Fibroblast of pulmonary artery (primary cell): ENCODE data around the gene CACNB4.
"Not testable (repeated sequence)": the region's sequence is repeated elsewhere in the genome, so short reads cannot be mapped to it uniquely, and the experiment has no call there.

Experiments used
- DNase-seq: peaks from one replicate; pipeline ENCODE4 v3.0.0-alpha.2; 2010; ENCODE audit warnings: low read depth
- H3K4me3 ChIP-seq: replicated peaks from 2 replicates; pipeline ENCODE4 v1.5.1; 2011; ENCODE audit warnings: low read depth, mild to moderate bottlenecking, control low read depth, low read length, moderate library complexity
- CTCF ChIP-seq: IDR thresholded peaks from 2 replicates; pipeline ENCODE4 v1.5.1; 2011; ENCODE audit warnings: mild to moderate bottlenecking, control low read depth, low read length, inconsistent platforms; ENCODE audit errors: missing control alignments

Gene CACNB4

DNA sequence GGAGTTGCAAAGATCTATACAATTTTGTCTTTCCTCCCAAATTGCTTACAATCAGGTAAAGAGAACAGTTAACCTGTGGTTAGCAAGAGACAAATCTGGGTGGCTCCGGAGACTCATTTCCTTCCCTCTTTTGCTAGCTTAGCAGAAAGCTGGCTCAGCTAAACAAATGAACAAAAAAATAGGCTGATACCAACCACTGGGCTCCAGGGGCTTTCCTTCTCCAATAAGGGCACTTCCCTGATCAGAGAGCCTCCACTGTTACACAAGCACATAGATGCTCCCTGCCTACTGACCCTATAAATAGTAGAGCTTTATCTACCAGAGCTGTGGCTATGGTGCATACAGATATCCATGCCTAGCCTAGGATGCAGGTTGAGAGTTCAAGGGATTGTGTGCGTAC, 180.5 kb downstream of the CACNB4 start:
- H3K4me3 ChIP-seq, result no peak overlapping the region
- TF ChIP-seq CTCF, result no peak
- no peak for DNase-seq

- no peak for TF ChIP-seq CTCF
- no peak overlapping the region for H3K4me3 ChIP-seq
- no peak for DNase-seq
Observed at GRCh38 chr2:151916632-151917031, 182.2 kb downstream of the CACNB4 start.

DNA sequence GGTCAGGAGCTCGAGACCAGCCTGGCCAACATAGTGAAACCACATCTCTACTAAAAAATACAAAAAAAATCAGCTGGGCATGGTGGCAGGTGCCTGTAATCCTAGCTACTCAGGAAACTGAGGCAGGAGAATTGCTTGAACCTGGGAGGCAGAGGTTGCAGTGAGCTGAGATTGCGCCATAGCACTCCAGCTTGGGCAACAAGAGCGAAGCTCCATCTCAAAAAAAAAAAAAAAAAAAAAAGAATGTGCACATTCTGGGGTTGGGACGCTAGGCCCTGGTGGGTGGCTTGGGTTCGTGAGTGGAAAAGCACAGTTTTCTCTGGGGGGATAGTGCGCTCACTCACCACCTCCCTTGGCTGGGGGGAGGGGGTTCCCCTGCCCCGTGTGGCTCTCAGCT, 183.2 kb downstream of the CACNB4 start:
- not testable (repeated sequence) for H3K4me3 ChIP-seq, DNase-seq

DNA sequence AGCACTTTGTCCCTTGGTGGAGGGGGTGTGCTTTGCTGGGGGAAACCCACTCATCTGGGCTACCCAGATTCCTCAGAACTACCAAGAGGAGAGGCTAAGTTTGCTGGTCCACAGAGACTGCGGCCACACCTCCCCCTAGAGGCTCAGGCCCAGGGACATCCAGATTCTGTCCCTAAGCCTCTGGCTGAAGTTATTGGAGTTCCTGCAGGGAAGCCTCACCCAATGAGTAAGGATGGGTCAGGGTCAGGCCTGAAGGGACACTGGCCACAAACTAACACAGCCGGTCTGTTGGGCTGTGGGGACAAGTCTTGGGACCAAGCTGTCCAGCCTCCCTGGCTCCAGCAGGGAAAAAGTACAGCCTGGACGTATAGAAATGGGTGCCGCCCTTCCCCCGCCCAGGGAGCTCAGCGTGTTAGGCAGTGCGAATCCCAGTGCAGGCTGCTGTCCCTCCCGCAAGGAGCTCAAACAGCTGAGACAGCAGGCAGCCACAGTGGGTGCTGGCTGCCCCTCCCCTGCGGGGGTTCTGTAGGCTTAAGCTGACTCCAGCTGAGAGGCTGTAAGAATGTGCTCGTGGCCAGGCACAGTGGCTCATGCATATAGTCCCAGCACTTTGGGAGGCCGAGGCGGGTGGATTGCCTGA, 183.7 kb downstream of the CACNB4 start:
- no peak for DNase-seq
- no peak for TF ChIP-seq CTCF
- H3K4me3 ChIP-seq, result no peak overlapping the region

- peak; percentile 8 for DNase-seq
- H3K4me3 ChIP-seq, result no peak overlapping the region
- TF ChIP-seq CTCF, result no peak
Observed at GRCh38 chr2:151908204-151908882, 190.5 kb downstream of the CACNB4 start.

DNA sequence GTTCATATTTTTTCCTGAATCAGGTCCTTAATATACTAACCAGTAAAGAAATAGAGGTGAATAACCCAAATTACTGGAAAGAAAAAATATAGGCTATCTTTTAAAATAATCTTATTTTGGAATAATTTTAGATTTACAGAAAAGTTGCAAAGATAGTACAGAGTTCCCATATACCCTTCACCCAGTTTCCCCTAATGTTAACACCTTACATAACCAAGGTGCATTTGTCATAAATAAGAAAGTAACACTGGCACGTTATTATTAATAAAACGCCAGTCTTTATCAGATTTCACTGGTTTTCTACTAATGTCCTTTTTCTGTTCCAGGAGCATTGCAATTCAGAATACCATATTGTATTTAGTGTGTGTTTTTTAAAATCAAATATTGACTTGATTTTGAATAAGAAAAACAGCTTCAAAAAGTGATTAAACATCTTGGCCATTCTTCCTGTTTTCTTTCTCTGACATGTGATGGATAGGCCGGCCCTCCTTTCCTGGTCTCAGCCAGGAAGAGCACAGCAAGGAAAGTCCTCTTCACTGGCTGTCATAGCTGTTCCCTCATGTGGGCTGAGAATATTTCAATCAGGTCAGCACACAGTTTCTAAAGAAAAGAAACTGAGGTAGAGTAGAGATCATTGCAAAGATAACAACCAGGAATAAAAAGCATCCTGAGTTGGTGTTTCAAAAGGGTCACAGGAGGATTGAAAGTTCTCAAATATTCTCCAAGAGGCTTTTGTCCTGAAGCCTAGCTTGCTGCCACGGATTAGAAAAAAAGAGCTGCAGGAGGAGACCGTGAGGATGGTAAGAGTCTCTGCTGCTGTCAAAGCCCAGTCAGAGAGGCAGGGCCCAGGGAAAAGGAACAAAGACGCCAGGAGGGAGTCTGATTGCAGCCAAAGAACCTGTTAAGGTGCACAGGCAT, 191.3 kb downstream of the CACNB4 start:
- TF ChIP-seq CTCF, result no peak
- DNase-seq, result no peak
- no peak overlapping the region for H3K4me3 ChIP-seq

DNA sequence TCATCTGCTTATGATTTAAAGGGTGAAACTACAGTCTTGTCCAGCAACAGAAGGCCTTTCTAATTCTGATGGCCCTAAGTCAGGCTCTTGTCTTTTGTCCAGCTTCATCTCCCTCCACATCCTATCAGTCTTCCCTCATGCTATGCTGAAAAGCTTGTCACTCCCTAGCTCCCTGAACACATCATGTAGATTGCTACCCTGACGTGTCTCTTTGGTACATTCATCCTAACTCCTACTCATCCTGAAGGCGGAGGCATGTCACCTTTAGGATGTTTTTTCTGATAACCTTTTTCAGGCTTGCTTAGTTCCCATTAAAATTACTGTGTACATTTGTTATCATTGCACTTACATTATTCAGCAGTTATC, 192.2 kb downstream of the CACNB4 start:
- no peak for DNase-seq
- H3K4me3 ChIP-seq, result no peak overlapping the region
- TF ChIP-seq CTCF, result no peak
